ENCODE results near the gene RDH13.

GRCh38 chr19:55109527-55110291, 46.8 kb upstream of the RDH13 start:
- TF ChIP-seq POLR2A (IDR thresholded peaks at IDR 0.05) (no peak), CTCF (IDR thresholded peaks at IDR 0.05 in 8 of 11, conservative IDR thresholded peaks at IDR 0.05 in 3 of 11) (no peak), POLR2AphosphoS5 (IDR thresholded peaks at IDR 0.05) (peak in 1 of 3 donors; percentile 48)
